ENCODE results near the gene CASKIN1.

Gene CASKIN1

DNA sequence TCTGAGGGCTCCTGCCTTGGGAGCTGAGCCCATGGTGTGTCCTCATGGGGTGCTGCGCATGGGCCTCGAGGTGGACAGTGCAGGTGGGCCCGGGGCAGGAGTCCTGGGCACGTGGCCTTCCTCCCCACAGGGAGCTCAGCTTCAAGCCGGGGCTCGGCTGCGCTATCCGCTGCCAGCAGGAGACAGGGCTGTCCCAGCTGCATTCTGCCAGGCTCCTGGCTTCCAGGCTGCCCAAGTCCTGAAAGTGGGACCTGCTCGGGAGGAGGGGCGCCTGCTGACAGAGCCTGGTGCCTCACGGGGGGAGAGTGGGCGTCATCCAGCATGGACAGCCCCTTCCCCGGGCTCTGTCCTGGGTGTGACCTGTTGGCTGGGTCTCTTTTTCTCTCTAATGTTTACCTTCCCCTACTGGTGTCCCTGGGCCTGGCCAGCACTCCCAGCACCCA lies 33.7 kb downstream of the CASKIN1 start:
- no peak overlapping the region for H3K4me3 ChIP-seq (replicated peaks; ENCODE audit: insufficient read depth, low read length)
- DNase-seq (ENCODE audit: low read depth in 1 of 2, low spot score in 1 of 2), result no peak
- TF ChIP-seq SPI1 (IDR thresholded peaks at IDR 0.05; ENCODE audit: borderline replicate concordance, low read depth) (no peak), REST (IDR thresholded peaks at IDR 0.05; ENCODE audit: insufficient replicate concordance, low read depth) (no peak), POLR2AphosphoS5 (IDR thresholded peaks at IDR 0.05; ENCODE audit: low read depth) (no peak), GABPA (IDR thresholded peaks at IDR 0.05; ENCODE audit: low read depth) (no peak)
- TF ChIP-seq, protein P1, sequence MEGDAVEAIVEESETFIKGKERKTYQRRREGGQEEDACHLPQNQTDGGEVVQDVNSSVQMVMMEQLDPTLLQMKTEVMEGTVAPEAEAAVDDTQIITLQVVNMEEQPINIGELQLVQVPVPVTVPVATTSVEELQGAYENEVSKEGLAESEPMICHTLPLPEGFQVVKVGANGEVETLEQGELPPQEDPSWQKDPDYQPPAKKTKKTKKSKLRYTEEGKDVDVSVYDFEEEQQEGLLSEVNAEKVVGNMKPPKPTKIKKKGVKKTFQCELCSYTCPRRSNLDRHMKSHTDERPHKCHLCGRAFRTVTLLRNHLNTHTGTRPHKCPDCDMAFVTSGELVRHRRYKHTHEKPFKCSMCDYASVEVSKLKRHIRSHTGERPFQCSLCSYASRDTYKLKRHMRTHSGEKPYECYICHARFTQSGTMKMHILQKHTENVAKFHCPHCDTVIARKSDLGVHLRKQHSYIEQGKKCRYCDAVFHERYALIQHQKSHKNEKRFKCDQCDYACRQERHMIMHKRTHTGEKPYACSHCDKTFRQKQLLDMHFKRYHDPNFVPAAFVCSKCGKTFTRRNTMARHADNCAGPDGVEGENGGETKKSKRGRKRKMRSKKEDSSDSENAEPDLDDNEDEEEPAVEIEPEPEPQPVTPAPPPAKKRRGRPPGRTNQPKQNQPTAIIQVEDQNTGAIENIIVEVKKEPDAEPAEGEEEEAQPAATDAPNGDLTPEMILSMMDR (IDR thresholded peaks at IDR 0.05; ENCODE audit: insufficient read depth, low read length), result no peak
- no peak overlapping the region for H3K27ac ChIP-seq (replicated peaks)
- no peaks in the 10 kb centered on the region for H3K27me3 ChIP-seq (ENCODE audit: insufficient read depth, poor library complexity, severe bottlenecking)

GRCh38 chr16:2161911-2162310 lies 34.5 kb downstream of the CASKIN1 start:
- H3K27ac ChIP-seq (replicated peaks), result no peak overlapping the region
- no peaks in the 10 kb centered on the region for H3K27me3 ChIP-seq (ENCODE audit: insufficient read depth, poor library complexity, severe bottlenecking)
- H3K4me3 ChIP-seq (replicated peaks; ENCODE audit: insufficient read depth, low read length), result no peak overlapping the region
- TF ChIP-seq REST (IDR thresholded peaks at IDR 0.05; ENCODE audit: insufficient replicate concordance, low read depth), result no peak
- no peak for TF ChIP-seq GABPA (IDR thresholded peaks at IDR 0.05; ENCODE audit: low read depth)
- TF ChIP-seq SPI1 (IDR thresholded peaks at IDR 0.05; ENCODE audit: borderline replicate concordance, low read depth), result no peak
- TF ChIP-seq, protein P1 (IDR thresholded peaks at IDR 0.05; ENCODE audit: insufficient read depth, low read length), result no peak
- TF ChIP-seq POLR2AphosphoS5 (IDR thresholded peaks at IDR 0.05; ENCODE audit: low read depth), result no peak
- DNase-seq (ENCODE audit: low read depth in 1 of 2, low spot score in 1 of 2), result no peak

- no peak for DNase-seq (ENCODE audit: low read depth in 1 of 2, low spot score in 1 of 2)
- TF ChIP-seq SPI1 (IDR thresholded peaks at IDR 0.05; ENCODE audit: borderline replicate concordance, low read depth), result no peak
- TF ChIP-seq, protein P1 (IDR thresholded peaks at IDR 0.05; ENCODE audit: insufficient read depth, low read length), result no peak
- no peak for TF ChIP-seq POLR2AphosphoS5 (IDR thresholded peaks at IDR 0.05; ENCODE audit: low read depth)
- TF ChIP-seq REST (IDR thresholded peaks at IDR 0.05; ENCODE audit: insufficient replicate concordance, low read depth), result no peak
- no peak for TF ChIP-seq GABPA (IDR thresholded peaks at IDR 0.05; ENCODE audit: low read depth)
- Histone ChIP-seq H3K27ac (replicated peaks) (no peak overlapping the region), H3K27me3 (ENCODE audit: insufficient read depth, poor library complexity, severe bottlenecking) (no peaks in the 10 kb centered on the region), H3K4me3 (replicated peaks; ENCODE audit: insufficient read depth, low read length) (no peak overlapping the region)
Observed at GRCh38 chr16:2160915-2161551, 35.4 kb downstream of the CASKIN1 start.
